ENCODE results near the gene PSENEN.
"Not testable (repeated sequence)": the region's sequence is repeated elsewhere in the genome, so short reads cannot be mapped to it uniquely, and the experiment has no call there.

The PSENEN gene

DNA sequence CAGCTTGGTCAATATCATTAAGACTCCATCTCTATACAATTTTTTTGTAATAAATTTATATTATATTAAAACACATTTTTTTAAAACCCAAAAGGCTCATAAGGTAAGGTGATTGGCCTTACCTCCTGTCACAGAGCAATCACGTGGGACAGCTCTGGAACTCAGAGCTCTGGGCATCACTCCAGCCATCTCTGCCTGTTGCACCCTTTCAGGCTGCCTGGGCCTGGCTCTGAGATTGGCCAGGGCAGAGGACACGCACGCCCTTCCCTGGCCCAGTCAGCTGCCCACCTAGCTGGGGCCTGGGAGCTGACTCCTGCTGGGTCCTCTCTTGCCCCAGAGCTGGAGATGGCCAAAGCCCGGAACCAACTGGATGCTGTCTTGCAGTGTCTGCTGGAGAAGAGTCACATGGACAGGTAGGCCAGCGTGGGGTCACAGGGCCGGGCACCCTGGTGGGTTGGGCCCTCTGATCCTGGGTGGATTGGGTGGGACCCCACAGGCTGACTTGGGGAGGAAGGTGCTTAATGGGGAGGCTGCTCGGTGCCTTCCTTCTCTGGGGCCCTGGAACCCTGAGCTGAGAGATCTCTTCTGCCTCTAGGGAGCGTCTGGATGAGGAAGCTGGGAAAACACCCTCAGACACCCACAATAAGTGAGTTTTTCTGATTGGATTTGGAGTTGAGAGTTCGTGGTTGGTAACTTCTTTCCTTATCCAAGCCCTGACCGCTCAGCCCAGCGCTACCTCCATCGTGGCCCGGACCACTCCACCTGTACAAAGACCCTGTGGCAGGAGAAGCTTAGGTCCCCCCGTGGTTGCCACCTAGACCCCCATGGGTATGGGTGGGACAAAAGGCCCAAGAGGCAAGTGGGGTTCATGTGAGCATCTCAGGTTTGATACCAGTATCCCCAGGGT lies 6.6 kb downstream of the PSENEN start:
- DNase-seq (ENCODE audit: low read depth in 2 of 2): no peak

DNA sequence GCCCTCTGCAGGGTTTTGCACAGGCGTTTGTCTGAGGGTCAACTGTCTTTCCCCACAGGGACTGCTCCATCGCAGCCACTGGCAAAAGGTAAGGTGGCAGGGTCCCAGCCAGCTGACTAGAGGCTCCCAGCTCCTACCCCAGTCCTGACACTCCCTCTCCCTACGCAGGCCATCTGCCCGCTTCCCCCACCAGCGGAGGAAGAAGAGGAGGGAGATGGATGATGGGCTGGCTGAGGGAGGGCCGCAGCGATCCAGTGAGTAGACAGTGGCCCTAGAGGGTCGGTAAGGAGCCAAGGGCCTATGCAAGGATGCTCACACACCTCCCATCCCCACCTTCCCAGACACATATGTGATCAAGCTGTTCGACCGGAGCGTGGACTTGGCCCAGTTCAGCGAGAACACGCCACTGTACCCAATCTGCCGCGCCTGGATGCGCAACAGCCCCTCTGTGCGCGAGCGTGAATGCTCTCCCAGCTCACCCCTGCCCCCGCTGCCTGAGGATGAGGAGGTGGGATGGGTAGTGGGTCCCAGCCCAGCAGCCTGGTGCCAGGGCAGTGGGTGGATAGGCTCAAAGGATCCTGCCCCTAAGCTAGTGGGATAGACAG lies 7.4 kb downstream of the PSENEN start:
- DNase-seq (ENCODE audit: low read depth in 2 of 2): no peak

DNA sequence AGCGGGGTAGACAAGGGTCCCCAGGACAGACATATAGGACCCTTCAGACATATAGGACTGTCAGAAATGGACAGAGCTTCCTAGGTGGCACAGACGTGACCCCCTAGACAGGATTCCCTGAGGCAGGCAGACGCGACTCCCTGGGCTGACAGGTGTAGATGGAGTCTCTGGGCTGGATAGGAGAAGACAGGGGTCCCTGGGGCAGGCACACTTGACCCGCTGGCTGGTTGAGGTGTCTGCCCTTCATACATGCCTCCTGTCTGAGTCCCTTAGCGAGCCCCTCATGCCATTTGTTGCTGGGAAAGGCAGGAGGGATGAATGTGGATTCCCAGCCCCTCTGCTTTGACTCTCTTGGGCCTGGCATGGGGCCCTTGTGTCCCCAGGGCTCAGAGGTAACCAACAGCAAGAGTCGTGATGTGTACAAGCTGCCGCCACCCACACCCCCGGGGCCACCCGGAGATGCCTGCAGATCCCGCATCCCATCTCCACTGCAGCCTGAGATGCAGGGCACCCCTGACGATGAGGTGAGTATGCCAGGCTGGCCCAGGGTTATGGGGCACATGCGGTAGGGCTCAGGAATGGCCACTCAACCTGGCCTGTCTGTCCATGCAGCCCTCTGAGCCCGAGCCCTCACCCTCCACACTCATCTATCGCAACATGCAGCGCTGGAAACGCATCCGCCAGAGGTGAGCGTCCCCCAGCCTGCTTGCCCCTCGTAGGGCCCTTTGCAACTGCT lies 8.4 kb downstream of the PSENEN start:
- no peak for DNase-seq (ENCODE audit: low read depth in 2 of 2)

DNA sequence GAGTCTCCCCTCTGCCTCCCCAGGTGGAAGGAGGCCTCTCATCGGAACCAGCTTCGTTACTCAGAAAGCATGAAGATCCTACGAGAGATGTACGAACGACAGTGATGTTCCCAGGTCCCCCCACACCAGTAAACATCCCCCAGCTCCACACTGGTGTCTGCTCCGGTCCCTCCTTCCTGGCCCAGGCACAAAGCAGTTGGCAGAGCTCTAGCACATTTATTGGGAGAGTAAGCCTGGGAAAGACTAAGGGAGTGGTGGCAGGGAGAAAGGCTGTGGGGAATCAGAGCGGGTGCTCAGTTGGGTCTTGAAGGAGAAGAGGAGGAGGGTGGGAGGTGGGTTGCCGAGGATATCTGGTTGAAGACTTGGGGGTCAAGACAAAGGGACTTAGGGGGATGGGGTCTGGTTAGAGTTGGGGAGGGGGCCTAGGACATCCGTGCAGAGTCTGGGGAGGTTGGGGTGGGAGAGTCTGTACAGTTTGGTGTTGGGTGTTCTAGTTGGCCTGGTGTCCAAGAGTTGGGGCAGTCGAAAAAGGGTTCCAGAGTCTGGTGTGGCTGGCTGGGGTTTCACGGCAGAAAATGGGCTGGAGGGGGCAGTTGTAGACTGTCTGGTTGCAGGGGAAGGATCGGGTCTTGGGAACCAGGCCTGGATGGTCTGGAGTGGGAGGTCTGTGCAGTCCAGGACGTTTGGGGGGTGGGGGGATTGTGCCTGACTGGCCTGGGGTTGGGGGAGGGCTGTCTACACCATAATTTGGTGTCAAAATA lies 9.1 kb downstream of the PSENEN start:
- no peak for DNase-seq (ENCODE audit: low read depth in 2 of 2)

DNA sequence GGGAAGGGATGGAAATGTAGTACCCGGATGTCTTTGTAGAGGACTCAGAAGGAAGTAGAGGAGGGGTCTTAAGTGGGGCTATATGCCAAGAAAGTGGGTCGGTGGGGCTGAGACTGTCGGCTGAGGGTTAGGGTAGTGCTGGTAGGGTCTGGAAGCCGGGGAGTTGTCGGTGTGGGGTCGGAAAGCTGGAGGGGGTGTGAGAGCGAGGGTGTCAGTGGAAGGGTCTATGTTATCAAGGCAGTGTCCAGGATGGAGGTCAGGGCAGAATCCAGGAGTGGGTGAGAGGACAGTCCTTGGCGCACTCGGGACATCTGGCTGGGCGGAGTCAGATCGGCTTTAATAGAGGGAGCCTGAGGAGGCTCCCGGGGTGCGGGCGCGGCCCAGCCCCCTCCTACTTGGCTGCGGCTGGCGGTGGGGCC lies 9.7 kb downstream of the PSENEN start:
- DNase-seq (ENCODE audit: low read depth in 2 of 2): no peak

DNA sequence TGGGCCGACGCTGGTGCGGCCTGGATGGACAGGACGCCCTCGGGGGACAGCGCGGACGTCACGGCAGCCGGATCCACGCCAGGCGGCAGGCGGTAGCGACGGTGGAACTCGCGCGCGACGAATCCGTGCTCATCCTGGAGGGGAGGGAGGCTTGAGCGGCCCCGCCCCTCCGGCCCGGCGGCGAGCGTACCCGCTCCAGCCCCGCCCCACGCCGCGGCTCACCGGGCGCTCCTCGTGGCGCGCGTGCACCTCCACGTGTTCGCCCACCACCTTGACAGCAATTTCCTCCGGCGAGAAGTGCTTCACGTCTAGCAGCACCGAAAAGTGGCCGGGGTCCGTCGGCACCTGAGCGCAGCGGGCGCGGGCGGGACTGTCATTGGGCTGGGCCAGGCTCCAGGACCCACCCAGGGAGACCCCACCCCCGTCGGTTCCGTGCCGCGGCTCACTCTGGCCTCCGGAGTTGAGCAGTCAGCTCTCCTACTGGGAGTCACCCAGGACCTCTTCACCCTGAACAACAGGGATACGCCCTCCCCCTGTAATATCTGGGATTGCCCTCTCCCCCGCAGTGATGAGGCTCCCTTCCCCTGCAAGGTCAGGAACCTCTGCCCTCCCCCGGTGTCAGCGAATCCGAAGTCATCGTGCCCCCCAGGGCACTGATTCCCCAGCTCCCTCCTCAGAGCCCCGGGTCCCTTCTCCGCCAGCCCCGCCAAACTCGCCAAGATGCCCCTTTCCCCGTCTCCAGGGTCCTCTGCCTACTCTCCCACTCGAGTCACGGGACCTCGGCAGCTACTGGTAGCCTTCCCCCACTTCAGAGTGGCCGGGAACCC lies 10.3 kb downstream of the PSENEN start:
- peak in 1 of 2 donors; percentile 66 for DNase-seq (ENCODE audit: low read depth in 2 of 2)

DNA sequence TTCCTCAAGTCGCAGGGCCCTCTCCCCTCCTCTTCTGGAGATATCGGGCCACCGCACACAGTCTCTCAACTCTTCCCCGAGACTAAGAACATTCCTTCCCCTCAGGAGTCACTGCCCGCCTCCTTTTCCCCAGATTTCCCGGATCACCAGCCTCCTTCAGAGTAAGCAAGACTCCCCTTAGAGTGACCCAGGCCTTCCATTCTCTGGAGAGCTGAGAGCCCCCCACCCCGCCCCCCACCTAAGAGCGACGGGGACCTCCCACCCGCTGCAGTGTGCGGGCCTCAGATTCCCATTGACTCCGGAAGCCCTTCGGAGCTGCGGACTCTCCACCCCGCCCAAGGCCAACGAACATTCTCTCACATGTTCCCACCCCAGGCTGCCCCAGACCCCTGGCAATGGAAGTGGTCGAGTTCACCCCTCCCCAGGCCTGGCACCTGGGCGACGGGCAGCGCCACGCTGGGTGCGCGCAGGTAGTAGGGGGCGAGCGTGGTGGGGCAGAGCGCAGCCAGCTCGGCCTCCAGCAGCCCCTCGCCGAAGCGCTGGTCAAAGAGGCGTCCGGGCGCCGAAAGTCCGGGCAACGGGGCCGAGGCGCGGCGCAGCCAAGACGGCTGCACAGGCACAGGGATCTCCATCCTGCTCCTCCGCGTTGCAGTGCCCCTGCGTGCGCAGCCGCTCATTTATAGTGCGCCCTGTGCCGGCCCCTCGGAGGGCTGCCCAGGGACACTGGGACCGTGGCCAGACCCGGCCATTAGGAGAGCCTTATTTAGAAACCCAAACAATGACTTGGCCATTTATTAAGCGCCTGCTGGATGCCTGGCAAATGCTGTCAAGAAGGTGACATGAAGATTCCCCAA lies 11.2 kb downstream of the PSENEN start, which contains the start of gene HSPB6:
Gene HSPB6, minus strand, starts transcription at position 653 of the 854 bp plus-strand sequence. Its CDS starts 21 bp downstream, at position 632.
- DNase-seq (ENCODE audit: low read depth in 2 of 2): no peak

DNA sequence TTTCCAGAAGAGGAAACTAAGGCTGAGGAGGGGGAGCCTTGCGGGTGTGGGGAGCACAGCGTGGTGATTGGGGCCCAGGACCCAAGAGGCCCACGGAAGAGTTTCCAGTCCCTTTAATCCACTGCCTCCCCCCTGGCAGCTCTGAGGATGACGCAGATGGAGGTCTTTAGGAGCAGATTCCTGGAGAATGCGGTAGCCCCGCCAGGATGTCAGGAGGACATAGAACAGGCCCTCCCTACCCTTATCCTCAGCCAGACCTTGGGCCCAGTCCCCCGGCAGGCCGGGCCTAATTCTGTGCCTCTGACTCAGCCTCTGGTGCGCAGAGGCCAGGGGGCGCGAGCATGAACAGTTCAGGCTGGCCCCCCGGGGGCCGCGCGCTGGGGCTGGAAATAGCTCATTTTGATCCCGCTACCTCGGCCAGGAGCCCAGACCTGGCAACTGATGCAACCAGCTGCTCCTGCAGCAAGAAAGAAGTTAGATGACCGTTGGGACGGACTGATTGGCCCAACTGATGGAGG lies 11.8 kb downstream of the PSENEN start:
- no peak for DNase-seq (ENCODE audit: low read depth in 2 of 2)

DNA sequence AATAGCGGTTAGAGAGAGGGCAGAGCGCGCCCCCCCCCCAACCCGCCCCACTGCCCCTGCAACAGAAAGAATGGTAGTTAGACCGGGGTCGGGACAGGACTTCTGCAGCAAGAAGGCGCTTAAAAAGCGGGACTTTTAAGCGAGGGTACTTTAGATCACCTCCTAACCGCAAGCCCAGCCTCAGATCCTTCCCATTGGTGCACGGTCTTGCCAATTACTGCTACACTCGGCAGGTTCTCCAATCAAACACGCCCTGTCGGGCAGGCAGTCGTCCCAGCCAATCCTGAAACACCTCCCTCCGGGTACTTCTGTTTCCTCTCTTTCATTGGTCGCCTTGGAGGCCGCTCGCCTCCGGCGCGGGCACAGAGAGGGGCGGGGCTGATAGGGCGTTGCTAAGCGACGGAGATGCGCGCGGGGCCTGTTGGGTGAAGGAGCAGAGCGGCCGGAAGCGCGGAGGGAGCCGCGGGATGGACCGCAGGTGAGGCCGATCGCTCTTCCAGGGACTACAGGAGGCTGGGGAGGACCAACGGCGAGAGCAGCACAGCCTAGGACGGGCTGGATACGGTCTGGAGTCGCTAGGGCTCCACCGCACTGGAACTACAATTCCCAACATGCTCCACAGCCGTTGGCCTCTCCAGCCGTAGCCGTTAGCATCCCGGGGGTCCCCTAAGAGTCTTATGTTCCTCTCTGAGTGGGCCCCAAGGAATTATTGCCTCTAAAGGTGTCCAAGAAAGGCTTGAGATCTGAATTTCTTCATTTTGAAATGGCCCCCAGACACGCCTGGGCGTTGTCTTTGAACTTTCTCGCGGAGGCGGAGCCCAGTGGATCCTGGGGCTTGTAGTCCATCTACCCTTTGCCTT lies 12.5 kb downstream of the PSENEN start, which contains the start of gene PROSER3:
Gene PROSER3, plus strand, starts transcription at position 428 of the 860 bp plus-strand sequence. Its CDS starts 40 bp downstream, at position 468.
- peak; percentile 95 to 99 for DNase-seq (ENCODE audit: low read depth in 2 of 2)

DNA sequence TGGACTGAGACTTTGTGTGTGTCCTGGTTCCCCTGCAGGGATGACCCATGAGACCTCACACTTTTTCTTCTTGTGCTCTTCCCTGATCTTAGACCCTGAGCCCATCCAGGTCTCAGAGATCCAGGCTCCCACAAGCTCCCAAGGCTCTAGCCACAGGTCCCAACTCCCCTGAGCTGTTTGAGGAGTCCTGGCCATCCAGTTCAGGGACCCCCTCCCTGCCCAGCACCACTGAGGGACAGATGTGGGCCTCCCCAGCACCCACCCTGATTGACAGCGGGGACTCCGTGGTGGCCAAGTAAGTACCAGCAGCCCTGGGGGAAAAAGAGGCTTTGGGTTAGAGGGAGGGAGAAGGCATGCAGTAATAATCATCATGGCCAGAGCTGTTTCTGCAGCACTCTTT lies 14.2 kb downstream of the PSENEN start:
- no peak for DNase-seq (ENCODE audit: low read depth in 2 of 2)

DNA sequence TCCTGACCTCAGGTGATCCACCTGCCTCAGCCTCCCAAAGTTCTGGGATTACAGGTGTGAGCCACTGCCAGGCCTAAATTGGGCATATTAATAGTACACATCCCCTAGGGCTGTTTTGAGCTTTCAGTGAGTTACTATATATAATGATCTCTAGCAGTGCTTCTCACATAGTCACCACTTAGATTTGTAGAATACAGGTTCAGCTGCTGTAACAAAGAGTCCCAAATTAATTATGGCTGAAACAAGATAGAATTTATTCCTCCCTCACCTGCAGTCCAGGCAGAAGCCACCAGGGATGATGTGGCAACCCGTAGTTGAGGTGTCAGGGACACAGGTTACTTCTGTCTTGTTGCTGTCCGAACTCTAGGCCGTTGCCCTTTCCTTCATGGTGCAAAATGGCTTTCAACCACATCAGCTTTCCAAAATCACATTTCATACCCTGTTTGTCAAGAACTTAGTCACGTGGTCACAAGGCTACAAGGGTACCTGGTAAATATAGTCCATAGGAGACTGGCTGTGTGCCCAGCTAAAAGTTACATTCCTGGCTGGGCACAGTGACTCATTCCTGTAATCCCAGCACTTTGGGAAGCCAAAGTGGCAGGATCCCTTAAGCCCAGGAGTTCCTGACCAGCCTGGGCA lies 15.4 kb downstream of the PSENEN start:
- no peak for DNase-seq (ENCODE audit: low read depth in 2 of 2)

DNA sequence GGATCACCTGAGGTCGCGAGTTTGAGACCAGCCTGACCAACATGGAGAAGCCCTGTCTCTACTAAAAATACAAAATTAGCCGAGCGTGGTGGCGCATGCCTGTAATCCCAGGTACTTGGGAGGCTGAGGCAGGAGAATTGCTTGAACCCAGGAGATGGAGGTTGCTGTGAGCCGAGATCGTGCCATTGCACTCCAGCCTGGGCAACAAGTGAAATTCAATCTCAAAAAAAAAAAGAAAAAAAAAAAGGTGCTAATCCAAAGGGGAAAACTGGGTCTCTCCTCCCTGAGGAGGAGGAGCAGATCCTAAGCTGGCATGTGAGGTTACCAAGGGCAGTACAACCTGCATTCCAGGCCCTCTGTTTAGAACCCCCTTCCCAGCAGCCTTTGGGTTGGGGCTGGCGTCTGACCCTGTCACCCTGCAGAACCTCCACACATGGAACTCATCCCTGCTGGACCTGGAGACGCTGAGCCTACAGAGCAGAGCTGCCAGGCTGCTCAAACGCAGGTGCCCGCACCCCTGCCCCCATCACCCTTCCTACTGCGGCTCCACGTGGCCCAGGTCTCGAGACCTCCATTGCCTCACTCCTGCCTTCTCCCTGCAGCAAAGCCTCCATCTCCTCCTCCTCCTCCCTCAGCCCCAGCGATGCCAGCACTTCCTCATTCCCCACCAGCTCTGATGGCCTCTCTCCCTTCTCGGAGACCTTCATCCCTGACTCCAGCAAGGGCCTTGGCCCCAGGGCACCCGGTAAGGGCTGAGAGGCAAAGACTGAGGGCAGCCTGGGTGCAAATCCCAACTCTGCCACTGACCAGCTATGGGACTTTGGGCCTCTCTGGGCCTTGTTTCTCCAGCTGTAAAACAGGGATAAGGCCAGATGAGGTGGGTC lies 19.2 kb downstream of the PSENEN start:
- no peak for DNase-seq (ENCODE audit: low read depth in 2 of 2)

DNA sequence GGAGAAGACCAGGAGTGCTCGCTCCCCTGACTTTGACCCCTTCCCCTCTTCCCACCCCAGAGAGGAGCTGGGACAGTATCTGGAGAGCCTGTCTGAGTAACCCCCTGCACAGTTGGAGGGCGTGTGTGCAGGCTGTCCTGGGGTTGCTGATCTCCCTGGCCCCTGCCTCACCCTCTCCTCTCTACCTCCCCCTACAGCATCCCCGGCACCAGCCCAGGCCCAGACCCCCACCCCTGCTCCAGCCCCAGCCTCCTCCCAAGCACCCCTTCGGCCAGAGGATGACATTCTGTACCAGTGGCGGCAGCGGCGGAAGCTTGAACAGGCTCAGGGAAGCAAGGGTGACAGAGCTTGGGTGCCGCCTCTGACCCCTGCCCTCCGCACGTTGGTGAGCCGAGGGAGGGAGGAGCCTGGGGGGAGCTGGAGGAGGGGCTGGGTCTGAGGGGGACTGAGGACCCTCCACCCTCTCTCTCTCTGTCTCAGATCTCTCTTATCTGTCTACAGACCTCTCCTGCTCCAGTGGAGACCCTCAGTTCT lies 21.2 kb downstream of the PSENEN start:
- no peak for DNase-seq (ENCODE audit: low read depth in 2 of 2)

DNA sequence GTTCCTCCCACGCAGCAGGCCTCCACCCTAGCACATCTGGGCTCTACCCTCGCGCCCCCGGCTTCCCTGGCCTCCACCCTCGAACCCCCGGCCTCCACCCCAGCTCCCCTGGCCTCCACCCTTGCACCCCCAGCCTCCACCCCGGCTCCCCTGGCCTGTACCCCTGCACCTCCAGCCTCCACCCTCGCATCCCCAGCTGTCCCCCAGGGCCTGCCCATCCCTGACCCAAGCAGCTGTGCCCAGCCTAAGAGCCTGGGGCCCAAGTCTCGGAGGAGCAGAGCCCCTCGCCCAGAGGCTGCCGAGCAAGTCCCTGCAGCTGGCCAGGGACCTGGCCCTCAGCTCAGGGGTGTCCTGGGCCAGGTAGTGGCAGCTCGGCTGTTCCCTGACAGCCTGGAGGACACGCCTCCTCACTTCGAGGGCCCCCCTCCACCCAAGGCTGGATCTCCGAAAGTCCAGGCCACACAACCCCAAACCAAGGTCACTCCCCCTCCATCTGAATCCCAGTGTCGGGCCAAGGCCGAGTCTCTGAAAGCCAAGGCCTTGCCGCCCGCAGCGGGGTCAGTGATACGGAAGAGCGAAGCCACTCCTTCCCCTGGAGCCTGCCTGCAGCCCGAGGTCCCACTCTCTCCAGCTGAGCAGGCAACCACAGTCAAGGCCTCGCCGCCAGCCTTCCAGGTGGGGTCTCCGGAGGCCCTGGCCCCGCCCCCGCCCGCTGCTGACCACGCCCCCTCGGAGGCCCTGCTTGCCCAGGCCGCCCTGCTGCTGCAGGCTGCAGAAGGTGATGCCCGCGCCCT lies 22.0 kb downstream of the PSENEN start:
- no peak for DNase-seq (ENCODE audit: low read depth in 2 of 2)

DNA sequence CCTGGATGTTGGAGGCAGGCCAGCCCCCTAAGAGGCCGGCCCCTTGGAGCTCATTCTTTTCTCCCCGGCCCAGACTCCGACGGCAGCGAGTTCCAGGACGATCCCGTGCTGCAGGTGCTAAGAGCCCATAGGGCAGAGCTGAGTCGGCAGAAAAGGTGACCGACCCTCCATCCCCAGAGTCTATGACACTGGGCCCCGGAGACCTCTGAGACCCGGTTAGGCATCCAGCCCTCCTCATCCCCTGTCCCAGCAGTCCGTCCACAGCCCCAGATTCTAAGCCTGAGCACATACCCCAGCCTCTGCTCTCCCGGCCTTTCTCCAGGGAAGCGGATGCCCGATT lies 22.6 kb downstream of the PSENEN start:
- no peak for DNase-seq (ENCODE audit: low read depth in 2 of 2)

DNA sequence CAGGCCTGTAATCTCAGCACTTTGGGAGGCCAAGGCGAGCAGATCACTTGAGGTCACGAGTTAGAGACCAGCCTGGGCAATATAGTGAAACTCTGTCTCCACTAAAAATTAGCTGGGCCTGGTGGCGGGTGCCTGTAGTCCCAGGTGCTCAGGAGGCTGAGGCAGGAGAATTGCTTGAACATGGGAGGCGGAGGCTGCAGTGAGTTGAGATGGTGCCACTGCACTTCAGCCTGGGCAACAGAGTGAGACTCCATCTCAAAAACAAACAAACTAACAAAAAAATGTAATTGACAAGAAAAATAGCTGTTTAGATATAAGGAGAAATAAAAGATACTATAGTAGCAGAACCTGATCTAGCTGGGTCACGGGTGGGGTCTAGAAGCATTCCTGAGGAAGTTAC lies 26.9 kb downstream of the PSENEN start:
- not testable (repeated sequence) for DNase-seq (ENCODE audit: low read depth in 2 of 2)

Data from stimulated activated CD8-positive, alpha-beta memory T cell treated with anti-CD3 and anti-CD28 coated beads, Interleukin-7, amount 100 ng/mL, for 4 hours (primary cell).